Transverse colon (tissue), 4 donors: ENCODE measurements around the gene MTARC2.

ENCODE experiments used
- EP300 ChIP-seq: sonication (generic); formaldehyde crosslinking; IDR thresholded peaks from one replicate; pipeline ENCODE4 v1.6.1; 2017; ENCODE audit warnings: antibody characterized with exemption, low read depth
- POLR2A ChIP-seq: fragments of 450-650 bp; IDR thresholded peaks from one replicate; pipeline ENCODE4 v1.6.1; 2016; ENCODE audit warnings: antibody characterized with exemption, mild to moderate bottlenecking, moderate library complexity
- POLR2AphosphoS5 ChIP-seq, 3 donors: sonication (generic); formaldehyde crosslinking; IDR thresholded peaks; one replicate each; pipeline ENCODE4 v1.6.1; 2016; ENCODE audit warnings: antibody characterized with exemption in 3 of 3
- TF ChIP-seq, protein P1 (sequence below), 5 experiments: fragments of 200-600 bp in 3 of 5; fragments of 450-650 bp in 2 of 5; sonication (generic) in 3 of 5; IDR thresholded peaks; 1 replicate in 2 of 5; 2 replicates in 3 of 5; pipeline ENCODE4 v1.5.1; 2016 to 2017; ENCODE audit warnings: antibody characterized with exemption in 5 of 5, inconsistent platforms in 3 of 5, mild to moderate bottlenecking in 2 of 5, moderate library complexity in 1 of 5

DNA sequence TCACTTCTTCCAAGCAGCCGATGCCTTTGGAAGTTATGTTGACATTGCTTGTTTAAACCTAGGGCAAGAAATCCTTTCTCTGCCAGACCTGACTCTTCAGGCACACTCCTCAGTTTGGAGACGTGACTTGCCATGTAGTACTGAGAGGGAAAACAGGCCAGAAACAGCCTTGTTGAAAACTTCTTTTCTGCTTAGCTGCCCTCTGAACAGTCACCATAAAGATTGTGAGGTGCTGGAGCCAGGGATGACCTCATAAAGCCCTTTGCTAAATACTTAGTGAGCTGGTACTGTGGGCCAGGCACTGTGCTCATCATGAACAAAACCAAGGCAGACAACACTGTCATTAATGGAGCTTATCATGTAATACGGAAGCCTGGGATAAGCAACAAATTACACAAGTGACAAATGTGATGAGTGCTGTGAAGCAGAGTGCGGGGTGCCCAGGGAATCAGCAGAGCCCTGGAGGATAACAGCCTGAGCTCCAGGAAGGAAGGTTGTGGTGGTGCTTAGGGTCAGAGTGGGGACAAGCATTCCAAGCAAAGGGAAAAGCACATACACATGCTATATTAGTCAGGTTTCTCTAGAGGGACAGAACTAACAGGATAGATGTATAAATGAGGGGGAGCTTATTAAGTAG lies 80.9 kb downstream of the MTARC2 start:
- TF ChIP-seq, protein P1, sequence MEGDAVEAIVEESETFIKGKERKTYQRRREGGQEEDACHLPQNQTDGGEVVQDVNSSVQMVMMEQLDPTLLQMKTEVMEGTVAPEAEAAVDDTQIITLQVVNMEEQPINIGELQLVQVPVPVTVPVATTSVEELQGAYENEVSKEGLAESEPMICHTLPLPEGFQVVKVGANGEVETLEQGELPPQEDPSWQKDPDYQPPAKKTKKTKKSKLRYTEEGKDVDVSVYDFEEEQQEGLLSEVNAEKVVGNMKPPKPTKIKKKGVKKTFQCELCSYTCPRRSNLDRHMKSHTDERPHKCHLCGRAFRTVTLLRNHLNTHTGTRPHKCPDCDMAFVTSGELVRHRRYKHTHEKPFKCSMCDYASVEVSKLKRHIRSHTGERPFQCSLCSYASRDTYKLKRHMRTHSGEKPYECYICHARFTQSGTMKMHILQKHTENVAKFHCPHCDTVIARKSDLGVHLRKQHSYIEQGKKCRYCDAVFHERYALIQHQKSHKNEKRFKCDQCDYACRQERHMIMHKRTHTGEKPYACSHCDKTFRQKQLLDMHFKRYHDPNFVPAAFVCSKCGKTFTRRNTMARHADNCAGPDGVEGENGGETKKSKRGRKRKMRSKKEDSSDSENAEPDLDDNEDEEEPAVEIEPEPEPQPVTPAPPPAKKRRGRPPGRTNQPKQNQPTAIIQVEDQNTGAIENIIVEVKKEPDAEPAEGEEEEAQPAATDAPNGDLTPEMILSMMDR (IDR thresholded peaks at IDR 0.05), result no peak
- TF ChIP-seq POLR2A (no peak), EP300 (no peak), POLR2AphosphoS5 (IDR thresholded peaks at IDR 0.05) (no peak)
